Caco-2 (cell line): Measurements from ENCODE around the gene XKR8. TPM values are rescaled to one million over a fixed set of nuclear protein-coding genes. Genes with fewer than 3 reads are reported as not detected.

Experiments used
- BruUV-seq: library from RNA; stranded (reverse); fragments of 400-500 nt; replicated peaks from 2 replicates; lab custom pipeline; 2021; lab: Mats Ljungman, UMichigan
- CTCF ChIA-PET: fragments of 300-600 bp; sonication (Branson Sonifier 250); formaldehyde crosslinking; loops from one replicate; lab custom pipeline; 2022; ENCODE audit warnings: antibody characterized with exemption; lab: Charles Lee
- POLR2A ChIA-PET: fragments of 300-600 bp; sonication (Branson Sonifier 250); formaldehyde crosslinking; loops from one replicate; lab custom pipeline; 2022; ENCODE audit warnings: antibody characterized with exemption; lab: Charles Lee
- DNase-seq, 2 experiments: peaks; one replicate each; pipeline versions ENCODE4 v3.0.0 to v3.0.0-alpha.2; 2020 to 2022
- H3K27me3 ChIP-seq: replicated peaks from 2 replicates; pipeline ENCODE4 v1.6.0; 2011; ENCODE audit warnings: low read length; ENCODE audit not compliant: control insufficient read depth, insufficient read depth
- H3K36me3 ChIP-seq: 2 replicates; pipeline ENCODE4 v1.5.1; 2011; ENCODE audit warnings: low read length; ENCODE audit not compliant: control insufficient read depth, insufficient read depth
- H3K4me1 ChIP-seq: fragments of 250-450 bp; sonication (Bioruptor Pico); 2 replicates; pipeline ENCODE4 v1.5.1; 2020; ENCODE audit warnings: mild to moderate bottlenecking
- H3K4me3 ChIP-seq: 2 replicates; pipeline ENCODE4 v1.5.1; 2011; ENCODE audit warnings: low read depth, mild to moderate bottlenecking, control low read depth, low read length
- H3K9me3 ChIP-seq: fragments of 250-450 bp; sonication (Bioruptor Pico); 2 replicates; pipeline ENCODE4 v1.5.1; 2020; ENCODE audit warnings: mild to moderate bottlenecking, moderate library complexity
- H3K27ac Mint-ChIP-seq: one replicate; pipeline ENCODE4 v1.8.0; 2022; ENCODE audit warnings: mixed read lengths; ENCODE audit not compliant: unreplicated experiment
- H3K27me3 Mint-ChIP-seq: one replicate; pipeline ENCODE4 v1.8.0; 2022; ENCODE audit warnings: mixed read lengths; ENCODE audit not compliant: insufficient read depth, unreplicated experiment
- H3K36me3 Mint-ChIP-seq: one replicate; pipeline ENCODE4 v1.8.0; 2022; ENCODE audit warnings: mild to moderate bottlenecking, mixed read lengths; ENCODE audit not compliant: insufficient read depth, unreplicated experiment
- H3K4me1 Mint-ChIP-seq: one replicate; pipeline ENCODE4 v1.8.0; 2022; ENCODE audit warnings: low read depth, mixed read lengths; ENCODE audit not compliant: unreplicated experiment
- H3K4me3 Mint-ChIP-seq: one replicate; pipeline ENCODE4 v1.8.0; 2022; ENCODE audit warnings: mild to moderate bottlenecking, moderate library complexity, mixed read lengths; ENCODE audit not compliant: unreplicated experiment
- H3K9me3 Mint-ChIP-seq: one replicate; pipeline ENCODE4 v1.8.0; 2022; ENCODE audit warnings: mixed read lengths; ENCODE audit not compliant: unreplicated experiment
- intact Hi-C: fragments of 100-400 bp; cut with micrococcal nuclease; formaldehyde crosslinking; loops from one replicate; pipeline ENCODE4 v1.10.0; 2022; ENCODE audit not compliant: unreplicated experiment
- total RNA-seq: library from RNA; stranded (reverse); gene quantifications from 2 replicates; pipeline ENCODE4 v1.2.3, GENCODE V29; 2022
- TF ChIP-seq, protein P1 (sequence below), 2 experiments: fragments of 200-600 bp in 1 of 2; IDR thresholded peaks; 1 replicate in 1 of 2; 2 replicates in 1 of 2; pipeline versions ENCODE4 v1.5.1 to v1.8.0; 2011 to 2022; ENCODE audit warnings: antibody characterized with exemption in 1 of 2, control low read depth in 1 of 2, inconsistent platforms in 1 of 2, low read depth in 1 of 2, low read length in 1 of 2, mild to moderate bottlenecking in 1 of 2, moderate library complexity in 1 of 2; ENCODE audit not compliant: insufficient read depth in 1 of 2, severe bottlenecking in 1 of 2, unreplicated experiment in 1 of 2

XKR8 gene
- total RNA-seq, 1 experiment from 2014 or later, result 8.9 TPM

DNA sequence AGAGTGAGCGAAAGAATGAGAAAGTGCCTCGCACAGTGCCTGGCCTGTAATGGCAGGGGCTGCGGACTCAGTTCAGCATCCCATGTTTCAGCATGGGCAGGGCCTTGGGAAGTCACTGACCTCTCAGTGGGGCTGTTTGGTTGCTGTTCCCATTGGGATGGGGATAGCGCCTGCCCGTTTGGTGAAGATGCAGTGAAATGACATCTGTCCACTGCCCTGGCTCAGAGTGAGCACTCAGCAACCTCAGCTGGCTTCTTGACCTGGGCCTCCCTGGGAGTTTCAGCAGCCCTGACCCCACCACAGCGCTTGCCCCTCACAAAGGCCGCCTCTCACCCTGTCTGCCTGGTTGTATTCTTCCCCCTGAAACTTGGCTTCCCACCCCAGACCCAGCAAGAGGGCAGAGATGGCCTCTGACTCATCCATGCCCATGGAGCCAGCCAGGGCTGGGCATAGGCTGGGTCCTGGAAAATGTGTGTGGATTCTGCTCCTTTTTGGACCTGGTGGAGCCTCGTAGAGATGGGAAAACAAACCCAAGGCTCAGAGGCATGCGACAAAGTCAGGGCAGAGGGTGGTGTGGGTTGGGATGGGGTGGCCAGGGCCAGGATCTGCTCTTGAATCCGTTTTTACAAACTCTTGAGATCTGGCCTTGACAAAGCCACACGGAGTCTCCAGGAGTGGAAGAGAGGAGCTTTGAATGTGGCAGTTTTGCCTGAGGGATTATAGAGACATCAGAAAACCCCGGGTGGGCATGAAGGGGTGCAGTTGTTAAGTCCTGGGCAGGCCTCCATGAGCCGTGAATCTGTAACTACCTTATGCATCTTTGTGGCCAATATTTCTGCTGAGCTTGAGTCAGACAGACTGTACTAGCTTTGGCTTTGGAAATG, 1.2 kb downstream of the XKR8 start:
- no peaks in the 10 kb centered on the region for H3K36me3 ChIP-seq
- H3K4me1 ChIP-seq, result no peaks in the 10 kb centered on the region
- no peaks in the 10 kb centered on the region for H3K9me3 ChIP-seq
- POLR2A ChIA-PET, result interaction anchor here (1.3 kb wide), 1 partner anchor 26 kb away, joined by 4 read pairs; the partner anchor contains the start of gene SMPDL3B
- H3K4me3 ChIP-seq, result peak overlapping the region; percentile 63
- Mint-ChIP-seq H3K9me3 (no peaks in the 10 kb centered on the region), H3K36me3 (no peaks in the 10 kb centered on the region), H3K27ac (no peak overlapping the region), H3K4me3 (peak overlapping the region; percentile 77), H3K4me1 (no peaks in the 10 kb centered on the region), H3K27me3 (no peaks in the 10 kb centered on the region)
- no peaks in the 10 kb centered on the region for H3K27me3 ChIP-seq
- intact Hi-C loops, result loop anchor here (5.0 kb wide), 1 partner anchor 104 kb away; no protein-coding TSS in a partner anchor
- TF ChIP-seq, protein P1, sequence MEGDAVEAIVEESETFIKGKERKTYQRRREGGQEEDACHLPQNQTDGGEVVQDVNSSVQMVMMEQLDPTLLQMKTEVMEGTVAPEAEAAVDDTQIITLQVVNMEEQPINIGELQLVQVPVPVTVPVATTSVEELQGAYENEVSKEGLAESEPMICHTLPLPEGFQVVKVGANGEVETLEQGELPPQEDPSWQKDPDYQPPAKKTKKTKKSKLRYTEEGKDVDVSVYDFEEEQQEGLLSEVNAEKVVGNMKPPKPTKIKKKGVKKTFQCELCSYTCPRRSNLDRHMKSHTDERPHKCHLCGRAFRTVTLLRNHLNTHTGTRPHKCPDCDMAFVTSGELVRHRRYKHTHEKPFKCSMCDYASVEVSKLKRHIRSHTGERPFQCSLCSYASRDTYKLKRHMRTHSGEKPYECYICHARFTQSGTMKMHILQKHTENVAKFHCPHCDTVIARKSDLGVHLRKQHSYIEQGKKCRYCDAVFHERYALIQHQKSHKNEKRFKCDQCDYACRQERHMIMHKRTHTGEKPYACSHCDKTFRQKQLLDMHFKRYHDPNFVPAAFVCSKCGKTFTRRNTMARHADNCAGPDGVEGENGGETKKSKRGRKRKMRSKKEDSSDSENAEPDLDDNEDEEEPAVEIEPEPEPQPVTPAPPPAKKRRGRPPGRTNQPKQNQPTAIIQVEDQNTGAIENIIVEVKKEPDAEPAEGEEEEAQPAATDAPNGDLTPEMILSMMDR (IDR thresholded peaks at IDR 0.05; ENCODE audit: insufficient read depth in 1 of 2, low read depth in 1 of 2, low read length in 1 of 2, severe bottlenecking in 1 of 2, unreplicated experiment in 1 of 2), result no peak
- CTCF ChIA-PET, result no interaction called here
- no TSS peak for BruUV-seq
- no peak for DNase-seq

DNA sequence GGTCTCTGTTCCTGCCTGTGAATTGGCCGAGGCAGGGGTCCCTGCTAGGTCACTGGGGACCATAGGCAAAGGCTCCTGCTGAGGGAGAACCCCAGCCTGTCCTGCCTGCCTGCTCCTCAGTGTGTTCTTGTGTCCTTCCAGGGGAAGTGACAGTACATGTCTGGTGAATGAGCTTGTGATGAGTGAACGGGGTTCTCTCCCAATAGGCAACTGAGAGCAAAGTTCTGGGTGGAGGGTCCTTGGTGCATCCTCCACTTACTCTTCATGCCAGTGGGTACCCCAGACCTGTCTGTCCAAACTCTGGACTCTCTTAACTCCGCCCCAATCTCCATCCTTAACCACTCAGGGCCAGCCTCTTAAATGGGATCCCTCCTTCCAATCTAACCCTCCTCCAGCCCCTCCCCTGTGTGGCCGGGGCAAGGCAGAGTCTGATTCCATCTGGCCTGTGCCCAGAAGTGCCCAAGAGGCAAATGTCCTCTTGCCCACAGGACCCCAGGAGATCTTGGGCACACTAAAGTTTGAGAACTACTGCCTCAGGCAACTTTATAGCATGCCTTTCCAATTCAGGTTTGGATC, 2.0 kb downstream of the XKR8 start:
- ChIA-PET CTCF (no interaction called here), POLR2A (no interaction called here)
- intact Hi-C loops, result loop anchor here (5.0 kb wide), 1 partner anchor 104 kb away; no protein-coding TSS in a partner anchor
- Histone ChIP-seq H3K36me3 (no peaks in the 10 kb centered on the region), H3K4me3 (no peak overlapping the region), H3K4me1 (no peaks in the 10 kb centered on the region), H3K27me3 (no peaks in the 10 kb centered on the region), H3K9me3 (no peaks in the 10 kb centered on the region)
- no peaks in the 10 kb centered on the region for H3K9me3 Mint-ChIP-seq
- no peak overlapping the region for H3K27ac Mint-ChIP-seq
- DNase-seq, result no peak
- H3K4me3 Mint-ChIP-seq, result peak overlapping the region; percentile 40
- H3K27me3 Mint-ChIP-seq, result no peaks in the 10 kb centered on the region
- TF ChIP-seq, protein P1 (IDR thresholded peaks at IDR 0.05; ENCODE audit: insufficient read depth in 1 of 2, low read depth in 1 of 2, low read length in 1 of 2, severe bottlenecking in 1 of 2, unreplicated experiment in 1 of 2), result no peak
- peaks cover 4% of the 10 kb centered on the region for H3K36me3 Mint-ChIP-seq
- H3K4me1 Mint-ChIP-seq, result no peaks in the 10 kb centered on the region
- TSS peak; percentile 25 for BruUV-seq

DNA sequence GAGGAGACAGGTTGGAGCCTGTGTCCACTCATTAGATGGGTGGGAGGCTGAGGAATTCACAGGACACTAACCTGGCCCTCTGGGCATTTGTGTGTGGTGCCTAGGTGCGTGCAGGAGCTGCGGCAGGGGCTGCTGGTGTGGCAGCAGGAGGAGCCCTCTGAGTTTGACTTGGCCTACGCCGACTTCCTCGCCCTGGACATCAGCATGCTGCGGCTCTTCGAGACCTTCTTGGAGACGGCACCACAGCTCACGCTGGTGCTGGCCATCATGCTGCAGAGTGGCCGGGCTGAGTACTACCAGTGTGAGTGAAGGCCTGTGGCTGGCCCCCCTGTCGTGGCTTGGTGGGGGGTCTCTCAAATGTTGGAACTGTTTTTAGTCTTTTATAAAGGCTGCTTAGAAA, 3.6 kb downstream of the XKR8 start:
- ChIA-PET CTCF (no interaction called here), POLR2A (interaction anchor here (0.6 kb wide), 1 partner anchor 86 kb away, joined by 3 read pairs; no protein-coding TSS in a partner anchor)
- TF ChIP-seq, protein P1 (IDR thresholded peaks at IDR 0.05; ENCODE audit: insufficient read depth in 1 of 2, low read depth in 1 of 2, low read length in 1 of 2, severe bottlenecking in 1 of 2, unreplicated experiment in 1 of 2), result no peak
- no peaks in the 10 kb centered on the region for H3K9me3 Mint-ChIP-seq
- no TSS peak for BruUV-seq
- peaks cover 8% of the 10 kb centered on the region for H3K36me3 Mint-ChIP-seq
- Histone ChIP-seq H3K36me3 (no peaks in the 10 kb centered on the region), H3K27me3 (no peaks in the 10 kb centered on the region), H3K9me3 (no peaks in the 10 kb centered on the region), H3K4me1 (no peaks in the 10 kb centered on the region), H3K4me3 (no peak overlapping the region)
- no peak overlapping the region for H3K27ac Mint-ChIP-seq
- H3K27me3 Mint-ChIP-seq, result no peaks in the 10 kb centered on the region
- H3K4me1 Mint-ChIP-seq, result no peaks in the 10 kb centered on the region
- no peak for DNase-seq
- intact Hi-C loops, result loop anchor here (5.0 kb wide), 1 partner anchor 106 kb away; no protein-coding TSS in a partner anchor
- no peak overlapping the region for H3K4me3 Mint-ChIP-seq
